SK-N-SH (cell line): ENCODE data around the gene OPCML. TPM values are rescaled to one million over a fixed set of nuclear protein-coding genes. Genes with fewer than 3 reads are reported as not detected.

Experiments used
- CTCF ChIA-PET: fragments of 300-600, 350-600 bp; formaldehyde crosslinking; extraction: SDS; loops from one replicate; lab custom pipeline; 2021; lab: Yijun Ruan, JAX
- POLR2A ChIA-PET: fragments of 350-600 bp; sonication (Branson Sonifier 250); formaldehyde crosslinking; extraction: SDS; loops from one replicate; lab custom pipeline; 2020; ENCODE audit warnings: antibody characterized with exemption, inconsistent platforms; lab: Yijun Ruan, JAX
- DNase-seq: peaks from one replicate; pipeline ENCODE4 v3.0.0; 2012
- H2AFZ ChIP-seq: fragments of 200-600 bp; sonication (generic); 2 replicates; pipeline ENCODE4 v1.8.1; 2016; ENCODE audit warnings: antibody characterized with exemption, mild to moderate bottlenecking, low read depth
- H3F3A ChIP-seq: fragments of 200-600 bp; sonication (generic); replicated peaks from 2 replicates; pipeline ENCODE3; 2016; ENCODE audit warnings: antibody characterized with exemption, mild to moderate bottlenecking; ENCODE audit not compliant: insufficient read depth
- H3K27ac ChIP-seq, 2 experiments: fragments of 200-500 bp in 1 of 2; fragments of 200-600 bp in 1 of 2; sonication (Bioruptor generic) in 1 of 2; sonication (generic), shearing (Covaris generic) in 1 of 2; 2 replicates each; pipeline versions ENCODE4 v1.5.1 to v1.6.1; 2014 to 2016; ENCODE audit warnings: low read depth in 2 of 2, inconsistent platforms in 1 of 2, low read length in 1 of 2, mild to moderate bottlenecking in 1 of 2, mixed read lengths in 1 of 2
- H3K27me3 ChIP-seq: fragments of 200-600 bp; sonication (generic), shearing (Covaris generic); 2 replicates; pipeline ENCODE4 v1.6.1; 2016; ENCODE audit warnings: mixed run types; ENCODE audit not compliant: insufficient read depth
- H3K36me3 ChIP-seq, 2 experiments: fragments of 200-500 bp in 1 of 2; fragments of 200-600 bp in 1 of 2; sonication (Bioruptor generic) in 1 of 2; sonication (generic) in 1 of 2; replicated peaks in 1 of 2; 2 replicates each; pipeline versions ENCODE3 to v1.5.1; 2014 to 2016; ENCODE audit warnings: low read length in 1 of 2, mild to moderate bottlenecking in 1 of 2; ENCODE audit not compliant: insufficient read depth in 2 of 2, control insufficient read depth in 1 of 2
- H3K4me1 ChIP-seq, 2 experiments: fragments of 200-500 bp in 1 of 2; fragments of 200-600 bp in 1 of 2; sonication (Bioruptor generic) in 1 of 2; sonication (generic), shearing (Covaris generic) in 1 of 2; 2 replicates each; pipeline versions ENCODE4 v1.5.1 to v1.6.1; 2014 to 2016; ENCODE audit warnings: low read depth in 1 of 2, low read length in 1 of 2, mixed run types in 1 of 2; ENCODE audit not compliant: insufficient read depth in 2 of 2, control insufficient read depth in 1 of 2
- H3K4me2 ChIP-seq: fragments of 200-600 bp; sonication (generic), shearing (Covaris generic); 2 replicates; pipeline ENCODE4 v1.6.1; 2017; ENCODE audit warnings: mixed run types
- H3K4me3 ChIP-seq, 2 experiments: fragments of 200-500 bp in 1 of 2; fragments of 200-600 bp in 1 of 2; sonication (Bioruptor generic) in 1 of 2; sonication (generic), shearing (Covaris generic) in 1 of 2; 2 replicates each; pipeline versions ENCODE4 v1.5.1 to v1.8.1; 2014 to 2016; ENCODE audit warnings: low read depth in 2 of 2, inconsistent platforms in 1 of 2, low read length in 1 of 2, mild to moderate bottlenecking in 1 of 2, mixed read lengths in 1 of 2, moderate library complexity in 1 of 2
- H3K79me2 ChIP-seq: fragments of 200-600 bp; sonication (generic); 2 replicates; pipeline ENCODE4 v1.8.1; 2017; ENCODE audit warnings: mild to moderate bottlenecking; ENCODE audit not compliant: insufficient read depth
- H3K9ac ChIP-seq: fragments of 200-600 bp; sonication (generic); 2 replicates; pipeline ENCODE4 v1.6.1; 2017; ENCODE audit warnings: mixed run types
- H3K9me2 ChIP-seq: fragments of 200-600 bp; sonication (generic); 2 replicates; pipeline ENCODE4 v1.6.1; 2017; ENCODE audit warnings: mixed run types
- H3K9me3 ChIP-seq: fragments of 200-600 bp; sonication (generic); 2 replicates; pipeline ENCODE4 v1.6.1; 2017; ENCODE audit warnings: mixed run types, mild to moderate bottlenecking, moderate library complexity
- H4K20me1 ChIP-seq: fragments of 200-600 bp; sonication (generic); 2 replicates; pipeline ENCODE4 v1.6.1; 2017; ENCODE audit warnings: mild to moderate bottlenecking, mixed run types; ENCODE audit not compliant: insufficient read depth
- CTCF ChIP-seq: fragments of 200-600 bp; sonication (generic); IDR thresholded peaks from 2 replicates; pipeline ENCODE4 v1.6.1; 2017; ENCODE audit warnings: antibody characterized with exemption, mild to moderate bottlenecking, moderate library complexity
- ELF1 ChIP-seq: IDR thresholded peaks from 2 replicates; pipeline ENCODE4 v1.4.0; 2012
- EP300 ChIP-seq, 2 experiments: IDR thresholded peaks; 2 replicates each; pipeline versions ENCODE4 v1.4.0 to v1.6.1; 2012; ENCODE audit warnings: borderline replicate concordance in 1 of 2, low read depth in 1 of 2, low read length in 1 of 2
- FOXM1 ChIP-seq: IDR thresholded peaks from 2 replicates; pipeline ENCODE4 v1.4.0; 2012; ENCODE audit warnings: low read depth, mild to moderate bottlenecking
- GATA2 ChIP-seq: sonication (generic); formaldehyde crosslinking; IDR thresholded peaks from 2 replicates; pipeline ENCODE4 v1.5.0; 2020; ENCODE audit warnings: mild to moderate bottlenecking, missing genetic modification reagents
- IRF3 ChIP-seq: fragments of 150-350 bp; IDR thresholded peaks from 2 replicates; pipeline ENCODE4 v1.6.1; 2016; ENCODE audit warnings: mild to moderate bottlenecking, low read depth, low read length
- JUND ChIP-seq: IDR thresholded peaks from 2 replicates; pipeline ENCODE4 v1.4.0; 2012
- MAX ChIP-seq: IDR thresholded peaks from 2 replicates; pipeline ENCODE4 v1.4.0; 2012; ENCODE audit warnings: low read depth
- MEF2A ChIP-seq: IDR thresholded peaks from 2 replicates; pipeline ENCODE4 v1.4.0; 2012; ENCODE audit warnings: low read depth, borderline replicate concordance
- PBX3 ChIP-seq: IDR thresholded peaks from 2 replicates; pipeline ENCODE4; 2012
- POLR2AphosphoS5 ChIP-seq: IDR thresholded peaks from 2 replicates; pipeline ENCODE4 v1.6.1; 2012; ENCODE audit warnings: low read depth, low read length
- RAD21 ChIP-seq: IDR thresholded peaks from 2 replicates; pipeline ENCODE4 v1.6.1; 2012; ENCODE audit warnings: mild to moderate bottlenecking, low read length
- RCOR1 ChIP-seq: fragments of 150-350 bp; IDR thresholded peaks from 2 replicates; pipeline ENCODE4 v1.6.1; 2017; ENCODE audit warnings: antibody characterized with exemption, low read length
- RFX5 ChIP-seq: IDR thresholded peaks from 2 replicates; pipeline ENCODE4 v1.6.1; 2012; ENCODE audit warnings: mild to moderate bottlenecking, improper control_type of control experiment, low read length
- RXRA ChIP-seq: IDR thresholded peaks from 2 replicates; pipeline ENCODE4 v1.4.0; 2012; ENCODE audit warnings: low read depth, mild to moderate bottlenecking, borderline replicate concordance
- SIN3A ChIP-seq: IDR thresholded peaks from 2 replicates; pipeline ENCODE4 v1.6.1; 2012; ENCODE audit warnings: low read depth, mild to moderate bottlenecking, low read length, moderate library complexity, borderline replicate concordance
- TAF1 ChIP-seq: IDR thresholded peaks from 2 replicates; pipeline ENCODE4 v1.6.1; 2012; ENCODE audit warnings: low read depth, mild to moderate bottlenecking, low read length, moderate library complexity, borderline replicate concordance
- TCF12 ChIP-seq: IDR thresholded peaks from 2 replicates; pipeline ENCODE4 v1.4.0; 2012
- TEAD4 ChIP-seq: IDR thresholded peaks from 2 replicates; pipeline ENCODE4 v1.4.0; 2012; ENCODE audit warnings: mild to moderate bottlenecking, borderline replicate concordance; ENCODE audit not compliant: insufficient read depth
- USF2 ChIP-seq: fragments of 150-350 bp; IDR thresholded peaks from 2 replicates; pipeline ENCODE4 v1.6.1; 2017; ENCODE audit warnings: antibody characterized with exemption, low read length, low read depth, borderline replicate concordance
- WGBS: methylation state at CpG from one replicate; pipeline ENCODE4 v1.1.6; 2017; ENCODE audit warnings: low lambda C conversion rate; 5-methylcytosine and 5-hydroxymethylcytosine counted together
- polyA plus RNA-seq, 3 experiments: library from polyadenylated mRNA; depleted of rRNA; stranded (reverse); fragments of >200 nt; gene quantifications; 2 replicates each; pipeline ENCODE4 v1.2.3, GENCODE V29; 2012

The OPCML gene
- polyA plus RNA-seq, 1 of the 3 experiments (the other 2 are of a cell fraction) = not detected

- TF ChIP-seq JUND (no peak), RCOR1 (no peak), MAX (no peak), PBX3 (no peak), TCF12 (no peak), RXRA (no peak)
- TF ChIP-seq, all 33 proteins: peak for 0
Measured at GRCh38 chr11:133519560-133519959, 12.7 kb downstream of the OPCML start (continued).

GRCh38 chr11:133518702-133519264 lies 13.5 kb downstream of the OPCML start:
- POLR2A ChIA-PET = no interaction called here
- Histone ChIP-seq H3K79me2 (no peaks in the 10 kb centered on the region), H2AFZ (no peak overlapping the region), H3K9ac (no peak overlapping the region), H3F3A (no peaks in the 10 kb centered on the region), H3K4me1 (no peaks in the 10 kb centered on the region), H3K27ac (no peak overlapping the region), H3K9me2 (no peaks in the 10 kb centered on the region)
- 10% methylated on average over 3 of the region's 7 CpGs for WGBS
- CTCF ChIA-PET = no interaction called here
- TF ChIP-seq IRF3 (no peak), RXRA (no peak), RCOR1 (no peak), GATA2 (no peak), SIN3A (no peak), TEAD4 (no peak), CTCF (no peak), PBX3 (no peak), RFX5 (no peak), POLR2AphosphoS5 (no peak), MEF2A (no peak), MAX (no peak), FOXM1 (no peak), ELF1 (no peak), TAF1 (no peak), USF2 (no peak), RAD21 (no peak), EP300 (IDR thresholded peaks at IDR 0.05; ENCODE audit: borderline replicate concordance in 1 of 2, low read depth in 1 of 2, low read length in 1 of 2) (no peak)
- TF ChIP-seq, all 33 proteins: peak for 0
- Histone ChIP-seq H3K4me3 (no peak overlapping the region), H4K20me1 (no peaks in the 10 kb centered on the region), H3K9me3 (no peaks in the 10 kb centered on the region), H3K27me3 (no peaks in the 10 kb centered on the region), H3K4me2 (no peak overlapping the region), H3K36me3 (no peaks in the 10 kb centered on the region)
- no peak for DNase-seq
